ENCODE results near the gene TRAPPC6A. TPM values are rescaled to one million over a fixed set of nuclear protein-coding genes. Genes with fewer than 3 reads are reported as not detected.

The TRAPPC6A gene, protein sequence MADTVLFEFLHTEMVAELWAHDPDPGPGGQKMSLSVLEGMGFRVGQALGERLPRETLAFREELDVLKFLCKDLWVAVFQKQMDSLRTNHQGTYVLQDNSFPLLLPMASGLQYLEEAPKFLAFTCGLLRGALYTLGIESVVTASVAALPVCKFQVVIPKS
- 10 to 100 TPM; 45.0 to 46.9 TPM for total RNA-seq
- long read RNA-seq, transcript TRAPPC6A-202 (6 exons, 758 nt), result major isoform, 10 of 23 reads
- long read RNA-seq, partial matches to known transcripts, result 6 of 23 reads
- long read RNA-seq, other reads (novel, unspliced or antisense), result 1 of 23 reads

DNA sequence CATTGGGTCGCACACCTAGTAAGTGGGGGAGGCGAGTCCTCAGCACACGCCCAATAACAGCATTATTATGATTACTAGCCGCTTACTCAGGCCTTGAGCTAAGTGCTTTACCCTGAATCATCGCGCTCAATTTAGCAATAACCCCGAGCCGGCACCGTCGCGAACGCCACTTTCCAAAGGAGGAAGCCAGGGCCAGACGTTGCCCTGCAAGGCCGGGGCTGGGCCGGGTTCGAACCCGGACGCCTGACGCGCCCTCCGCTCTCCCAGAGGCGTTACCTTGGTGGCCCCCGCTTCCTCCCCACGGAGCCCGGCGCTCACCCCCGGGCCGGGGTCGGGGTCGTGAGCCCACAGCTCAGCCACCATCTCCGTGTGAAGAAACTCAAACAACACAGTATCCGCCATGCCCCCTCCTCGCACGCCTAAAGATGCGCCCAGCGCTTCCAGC is at the start of gene TRAPPC6A:
Gene TRAPPC6A, minus strand, starts transcription at position 421 of the 445 bp plus-strand sequence. Its CDS starts 19 bp downstream, at position 402.
- no peak for DNase-seq
- intact Hi-C loops (cut with DNase I, micrococcal nuclease), result loop anchor here in 1 of 2 donors (10.0 kb wide), 1 partner anchor 83 kb away; the partner anchor contains the start of gene PPP1R37
- peak; percentile 18 for ATAC-seq

DNA sequence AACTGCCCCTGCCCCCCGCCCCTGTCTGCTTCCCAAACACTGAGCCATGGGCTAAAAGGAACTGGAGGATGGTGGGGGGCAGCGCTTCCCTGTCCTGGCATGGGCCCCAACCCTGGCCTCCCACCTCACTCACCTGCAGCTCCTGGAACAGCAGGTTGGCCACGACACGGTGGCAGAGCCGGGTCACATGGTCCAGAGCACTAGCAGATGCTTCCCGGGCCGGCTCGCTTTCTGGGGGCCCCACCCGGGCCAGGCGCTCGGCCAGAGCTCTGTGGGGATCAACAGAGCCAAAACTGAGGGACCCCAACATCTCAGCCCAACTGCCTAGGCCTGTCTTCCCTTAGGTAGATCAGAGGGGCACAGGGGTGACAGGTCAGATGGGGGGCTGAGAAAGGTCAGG is 46.6 kb upstream of the TRAPPC6A start:
- no peak for DNase-seq
- intact Hi-C loops (cut with DNase I, micrococcal nuclease), result no loop called here
- no peak for ATAC-seq

DNA sequence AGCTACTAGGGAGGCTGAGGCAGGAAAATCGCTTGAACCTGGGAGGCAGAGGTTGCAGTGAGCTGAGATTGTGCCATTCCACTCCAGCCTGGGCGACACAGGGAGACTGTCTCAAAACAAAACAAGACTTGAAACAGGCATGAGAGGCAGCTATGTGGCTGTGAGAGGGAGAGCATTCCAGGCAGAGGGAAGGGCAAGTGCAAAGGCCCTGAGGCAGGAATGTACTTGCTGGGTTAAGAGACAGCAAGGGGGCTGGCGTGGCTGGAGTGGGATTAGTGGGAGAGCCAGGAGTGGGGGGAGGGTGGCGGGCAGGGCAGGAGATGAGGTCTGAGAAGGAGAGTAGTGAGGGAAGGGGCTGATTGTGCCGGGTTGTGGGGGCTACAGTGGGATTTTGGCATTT is 45.8 kb upstream of the TRAPPC6A start:
- intact Hi-C loops (cut with DNase I, micrococcal nuclease), result no loop called here
- ATAC-seq (no peak), DNase-seq (no peak)

- ATAC-seq (peak; percentile 55), DNase-seq (no peak)
- intact Hi-C loops (cut with DNase I, micrococcal nuclease), result no loop called here
Observed at GRCh38 chr19:45222724-45223123, 44.7 kb upstream of the TRAPPC6A start.

GRCh38 chr19:45218911-45219743 is 41.1 kb upstream of the TRAPPC6A start:
- no peak for DNase-seq
- intact Hi-C loops (cut with DNase I, micrococcal nuclease), result no loop called here

DNA sequence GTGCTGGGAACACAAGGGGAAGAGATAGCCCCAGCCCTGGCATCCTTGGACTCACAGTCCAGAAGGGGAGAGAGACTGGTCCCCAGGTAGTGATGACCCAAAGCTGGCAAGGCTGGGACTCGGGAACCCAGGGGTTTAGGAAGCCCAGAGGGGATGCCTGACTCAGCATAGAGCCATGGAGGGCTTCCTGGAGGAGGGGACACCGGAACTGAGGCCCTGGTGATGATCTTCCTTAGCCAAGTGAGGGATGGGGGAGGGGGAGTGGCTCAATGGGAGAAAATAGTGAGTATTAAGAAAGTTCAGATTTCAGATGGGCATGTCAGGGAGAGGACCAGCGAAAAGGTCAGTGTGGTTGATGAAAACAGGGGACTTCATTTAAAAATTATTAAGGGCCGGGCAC is 40.4 kb upstream of the TRAPPC6A start:
- ATAC-seq (no peak), DNase-seq (no peak)
- intact Hi-C loops (cut with DNase I, micrococcal nuclease), result no loop called here

More at GRCh38 chr19:45218911-45219743, 41.1 kb upstream of the TRAPPC6A start:
- no peak for ATAC-seq

DNA sequence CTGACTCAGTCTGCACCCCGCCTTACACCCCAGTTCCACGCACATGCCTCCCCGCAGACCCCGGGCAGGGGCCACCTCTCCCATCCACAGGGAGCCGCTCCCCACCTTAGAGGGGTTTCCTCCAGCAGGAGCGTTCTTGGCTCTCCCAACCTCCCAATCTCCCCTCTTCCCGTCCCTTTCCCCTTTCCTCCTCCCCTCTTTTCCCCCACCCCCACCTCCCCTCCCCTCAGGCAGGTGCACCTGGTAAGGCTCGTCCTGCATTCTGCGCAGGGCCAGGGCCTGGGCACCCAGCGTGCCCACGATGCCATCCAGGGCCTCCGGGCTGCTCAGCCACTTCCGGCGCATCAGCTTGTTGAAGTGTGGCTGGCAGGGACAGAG is 39.9 kb upstream of the TRAPPC6A start:
- intact Hi-C loops (cut with DNase I, micrococcal nuclease), result no loop called here
- ATAC-seq, result no peak
- DNase-seq, result no peak

GRCh38 chr19:45217193-45217956 is 39.3 kb upstream of the TRAPPC6A start:
- DNase-seq, result no peak
- intact Hi-C loops (cut with DNase I, micrococcal nuclease), result no loop called here
- ATAC-seq, result no peak

DNA sequence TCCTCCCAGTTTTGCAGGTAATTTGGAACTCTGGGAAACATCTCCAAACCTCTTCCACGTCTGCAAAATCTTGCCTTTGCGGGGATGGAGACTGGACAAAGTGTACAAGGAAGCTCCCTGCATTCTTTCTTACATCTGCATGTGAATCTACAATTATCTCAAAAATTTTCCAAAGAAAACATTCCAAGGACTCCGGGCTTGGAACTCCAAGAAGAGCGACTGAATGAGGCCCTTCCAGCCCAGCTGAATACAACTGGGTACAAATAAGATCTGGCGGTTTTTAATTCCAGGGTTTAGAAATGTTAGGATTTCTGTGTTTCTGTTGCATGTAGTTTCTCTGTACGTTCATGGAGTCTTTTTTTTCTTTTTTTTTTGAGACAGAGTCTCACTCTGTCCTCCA is 38.6 kb upstream of the TRAPPC6A start:
- intact Hi-C loops (cut with DNase I, micrococcal nuclease), result no loop called here
- no peak for ATAC-seq

GRCh38 chr19:45215391-45216191 is 37.6 kb upstream of the TRAPPC6A start:
- intact Hi-C loops (cut with DNase I, micrococcal nuclease), result no loop called here
- DNase-seq (no peak), ATAC-seq (no peak)

More for the DNA sequence above, 38.6 kb upstream of the TRAPPC6A start:
- DNase-seq, result no peak

- ATAC-seq (no peak), DNase-seq (no peak)
- intact Hi-C loops (cut with DNase I, micrococcal nuclease), result no loop called here
Observed at GRCh38 chr19:45213031-45213430, 35.0 kb upstream of the TRAPPC6A start.

DNA sequence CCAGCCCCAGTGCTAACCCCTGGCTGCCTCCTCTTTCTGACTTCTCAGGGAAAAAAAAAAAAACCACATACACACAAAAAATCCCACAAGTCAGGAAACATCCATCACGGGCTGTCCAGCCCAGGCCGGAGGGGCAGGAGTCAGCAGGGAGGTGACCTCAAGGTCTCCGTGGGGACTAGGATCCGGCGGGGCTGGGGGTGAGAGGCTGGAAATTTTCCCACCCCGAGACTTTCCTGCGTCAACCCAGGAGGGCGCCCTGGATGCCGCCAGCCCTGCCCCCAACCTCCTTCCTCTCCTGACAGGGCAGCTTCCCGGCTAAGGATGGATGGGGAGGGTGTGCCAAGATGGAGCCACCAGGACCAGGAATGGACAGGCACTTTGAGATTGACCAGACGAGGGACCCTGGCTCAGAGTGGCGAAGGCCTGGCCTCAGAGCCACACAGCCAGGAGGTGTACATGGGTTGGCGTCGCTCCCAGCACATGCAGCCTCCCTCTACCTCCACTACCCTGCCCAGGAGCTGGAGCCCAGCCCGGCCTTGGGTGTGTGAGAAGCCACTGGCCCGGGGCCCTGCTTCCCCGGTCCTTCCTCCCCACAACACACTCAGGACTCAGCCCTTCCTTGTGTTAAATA is 33.8 kb upstream of the TRAPPC6A start:
- ATAC-seq (no peak), DNase-seq (no peak)
- intact Hi-C loops (cut with DNase I, micrococcal nuclease), result no loop called here

DNA sequence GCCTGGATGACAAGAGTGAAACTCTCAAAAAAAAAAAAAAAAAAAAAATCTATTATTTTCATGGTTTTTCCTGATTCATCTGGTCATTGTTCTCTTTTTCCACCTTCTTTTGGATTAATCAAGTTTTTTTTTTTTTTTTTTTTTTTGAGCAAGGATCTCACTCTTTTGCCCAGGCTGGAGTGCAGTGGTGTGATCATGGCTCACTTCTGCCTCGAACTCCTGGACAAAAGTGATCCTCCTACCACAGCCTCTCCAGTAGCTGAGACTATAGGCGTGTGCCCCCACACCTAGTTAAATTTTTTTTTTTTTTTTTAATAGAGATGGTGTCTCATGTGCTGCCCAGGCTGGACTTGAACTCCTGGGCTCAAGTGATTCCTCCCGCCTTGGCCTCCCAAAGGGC is 28.3 kb upstream of the TRAPPC6A start:
- no peak for ATAC-seq
- DNase-seq, result no peak
- intact Hi-C loops (cut with DNase I, micrococcal nuclease), result no loop called here

GRCh38 chr19:45205810-45206209 is 27.8 kb upstream of the TRAPPC6A start:
- intact Hi-C loops (cut with DNase I, micrococcal nuclease), result no loop called here
- no peak for ATAC-seq
- DNase-seq, result no peak

GRCh38 chr19:45202637-45203036 is 24.6 kb upstream of the TRAPPC6A start:
- DNase-seq (no peak), ATAC-seq (no peak)
- intact Hi-C loops (cut with DNase I, micrococcal nuclease), result no loop called here

GRCh38 chr19:45200568-45200967 is 22.5 kb upstream of the TRAPPC6A start:
- ATAC-seq, result no peak
- intact Hi-C loops (cut with DNase I, micrococcal nuclease), result no loop called here
- DNase-seq, result no peak

DNA sequence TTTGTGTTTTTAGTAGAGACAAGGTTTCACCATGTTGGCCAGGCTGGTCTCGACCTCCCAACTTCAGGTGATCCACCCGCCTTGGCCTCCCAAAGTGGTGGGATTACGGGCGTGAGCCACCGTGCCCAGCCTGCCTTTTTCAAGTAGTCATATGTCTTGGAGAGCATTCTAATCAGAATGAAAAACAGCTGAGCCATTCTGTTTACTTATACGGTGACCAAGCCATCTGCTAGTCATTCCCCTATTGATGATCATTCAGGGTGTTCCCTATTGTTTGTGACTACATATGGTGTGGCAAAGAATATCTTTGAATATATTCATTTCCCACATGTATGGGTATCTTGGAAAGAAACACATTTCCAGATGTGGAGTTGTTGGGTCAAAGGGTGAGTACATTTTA is 17.7 kb upstream of the TRAPPC6A start:
- ATAC-seq, result no peak
- DNase-seq, result no peak
- intact Hi-C loops (cut with DNase I, micrococcal nuclease), result no loop called here

DNA sequence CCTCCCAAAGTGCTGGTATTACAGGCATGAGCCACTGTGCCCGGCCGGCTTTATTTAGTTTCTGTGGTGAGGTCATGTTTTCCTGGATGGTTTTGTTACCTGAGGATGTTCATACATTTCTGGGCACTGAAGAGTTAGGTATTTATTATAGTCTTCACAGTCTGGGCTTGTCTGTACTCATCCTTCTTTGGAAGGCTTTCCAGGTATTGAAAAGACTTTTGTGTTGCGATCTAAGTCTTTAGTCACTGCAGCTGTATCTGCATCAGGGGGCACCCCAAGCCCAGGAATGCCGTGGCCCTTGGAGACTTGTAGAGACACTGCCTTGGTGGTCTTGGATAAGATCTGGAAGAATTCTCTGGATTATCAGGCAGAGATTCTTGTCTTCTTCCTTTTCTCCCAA is 13.3 kb upstream of the TRAPPC6A start:
- intact Hi-C loops (cut with DNase I, micrococcal nuclease), result no loop called here
- no peak for ATAC-seq
- no peak for DNase-seq
